Fibroblast of lung (primary cell): ENCODE results near the gene RIPK3. TPM values are rescaled to one million over a fixed set of nuclear protein-coding genes. Genes with fewer than 3 reads are reported as not detected.

Source experiments
- DNase-seq, 2 donors: peaks; one replicate each; pipeline versions ENCODE4 v3.0.0 to v3.0.0-alpha.2; 2010; ENCODE audit warnings: low read depth in 2 of 2
- H2AFZ ChIP-seq: 2 replicates; pipeline ENCODE4 v1.5.1; 2012; ENCODE audit warnings: low read length, control low read depth, inconsistent platforms
- H3K27ac ChIP-seq: 2 replicates; pipeline ENCODE4 v1.5.1; 2011; ENCODE audit warnings: low read length, control low read depth; ENCODE audit not compliant: insufficient read depth
- H3K27me3 ChIP-seq: 2 replicates; pipeline ENCODE4 v1.5.1; 2011; ENCODE audit warnings: mild to moderate bottlenecking, low read length; ENCODE audit not compliant: control insufficient read depth, insufficient read depth
- H3K36me3 ChIP-seq: 2 replicates; pipeline ENCODE4 v1.5.1; 2011; ENCODE audit warnings: low read length; ENCODE audit not compliant: control insufficient read depth, insufficient read depth
- H3K4me1 ChIP-seq: 2 replicates; pipeline ENCODE4 v1.5.1; 2011; ENCODE audit warnings: low read length; ENCODE audit not compliant: control insufficient read depth, insufficient read depth; ENCODE audit errors: extremely low read depth
- H3K4me2 ChIP-seq: 2 replicates; pipeline ENCODE4 v1.5.1; 2011; ENCODE audit warnings: low read length, control low read depth; ENCODE audit not compliant: insufficient read depth; ENCODE audit errors: extremely low read depth
- H3K4me3 ChIP-seq, 4 experiments: fragments of 200-600 bp in 1 of 4; sonication (generic) in 1 of 4; replicated peaks in 1 of 4; 2 replicates each; pipeline ENCODE4 v1.5.1; 2011 to 2016; ENCODE audit warnings: low read length in 4 of 4, low read depth in 3 of 4, mild to moderate bottlenecking in 3 of 4, control low read depth in 2 of 4, inconsistent platforms in 1 of 4, mixed read lengths in 1 of 4; ENCODE audit not compliant: insufficient read depth in 1 of 4; ENCODE audit errors: control extremely low read depth in 1 of 4
- H3K79me2 ChIP-seq: 2 replicates; pipeline ENCODE4 v1.5.1; 2012; ENCODE audit warnings: mild to moderate bottlenecking, low read length, inconsistent platforms; ENCODE audit not compliant: control insufficient read depth, insufficient read depth
- H3K9ac ChIP-seq: 2 replicates; pipeline ENCODE4 v1.5.1; 2011; ENCODE audit warnings: mild to moderate bottlenecking, low read length, control low read depth; ENCODE audit not compliant: insufficient read depth
- H3K9me3 ChIP-seq: 2 replicates; pipeline ENCODE4 v1.5.1; 2012; ENCODE audit warnings: low read depth, low read length; ENCODE audit not compliant: control insufficient read depth, insufficient read depth
- H4K20me1 ChIP-seq: 2 replicates; pipeline ENCODE4 v1.5.1; 2011; ENCODE audit warnings: low read length; ENCODE audit not compliant: control insufficient read depth, insufficient read depth; ENCODE audit errors: extremely low read depth
- CTCF ChIP-seq, 2 donors: IDR thresholded peaks in 1 of 2; conservative IDR thresholded peaks in 1 of 2; 1 replicate in 1 of 2; 2 replicates in 1 of 2; pipeline ENCODE4 v1.5.1; 2011 to 2012; ENCODE audit warnings: low read length in 2 of 2, control low read depth in 1 of 2, inconsistent platforms in 1 of 2, low read depth in 1 of 2, mild to moderate bottlenecking in 1 of 2
- EZH2 ChIP-seq: IDR thresholded peaks from 2 replicates; pipeline ENCODE4 v1.5.1; 2012; ENCODE audit warnings: low read length, control low read depth, mild to moderate bottlenecking; ENCODE audit errors: missing control alignments
- polyA plus RNA-seq, 2 donors: library from polyadenylated mRNA; depleted of rRNA in 1 of 2; stranded (reverse) in 1 of 2; unstranded in 1 of 2; fragments of >200 nt; gene quantifications; 2 replicates each; pipeline ENCODE4 v1.2.1, GENCODE V29; 2011 to 2012; ENCODE audit warnings: missing spikeins in 1 of 2
- total RNA-seq: library from RNA; depleted of rRNA; stranded (reverse); fragments of >200 nt; gene quantifications from 2 replicates; pipeline ENCODE4 v1.2.1, GENCODE V29; 2014

The RIPK3 gene
- total and polyA plus RNA-seq, 2 donors (not counting 1 experiment from before 2014, with no cell fraction given), result 0.20 to 0.33 TPM

- Histone ChIP-seq H3K9me3 (no peaks in the 10 kb centered on the region), H4K20me1 (no peaks in the 10 kb centered on the region), H3K9ac (no peak overlapping the region), H3K4me2 (no peak overlapping the region), H3K27me3 (peaks cover 4% of the 10 kb centered on the region), H3K4me3 (no peak overlapping the region), H3K36me3 (no peaks in the 10 kb centered on the region), H3K27ac (no peak overlapping the region), H2AFZ (no peak overlapping the region), H3K4me1 (peaks cover 2% of the 10 kb centered on the region), H3K79me2 (no peaks in the 10 kb centered on the region)
- no peak for TF ChIP-seq EZH2
- no peak for TF ChIP-seq CTCF (conservative IDR thresholded peaks at IDR 0.05 in 1 of 2, IDR thresholded peaks at IDR 0.05 in 1 of 2; ENCODE audit: low read depth in 1 of 2, low read length in 2 of 2)
- DNase-seq, result no peak
These were observed 7.3 kb upstream of the RIPK3 start for GRCh38 chr14:24347134-24347533.

GRCh38 chr14:24343795-24344660 lies 4.2 kb upstream of the RIPK3 start:
- Histone ChIP-seq H3K9me3 (no peaks in the 10 kb centered on the region), H3K27me3 (peaks cover 13% of the 10 kb centered on the region), H3K79me2 (no peaks in the 10 kb centered on the region), H3K4me2 (no peak overlapping the region), H3K36me3 (no peaks in the 10 kb centered on the region), H3K4me1 (no peaks in the 10 kb centered on the region), H3K27ac (no peak overlapping the region), H4K20me1 (no peaks in the 10 kb centered on the region), H3K9ac (no peak overlapping the region), H2AFZ (no peak overlapping the region), H3K4me3 (no peak overlapping the region)
- DNase-seq, result no peak
- TF ChIP-seq EZH2 (no peak), CTCF (conservative IDR thresholded peaks at IDR 0.05 in 1 of 2, IDR thresholded peaks at IDR 0.05 in 1 of 2; ENCODE audit: low read depth in 1 of 2, low read length in 2 of 2) (no peak)

GRCh38 chr14:24342889-24343288 lies 3.1 kb upstream of the RIPK3 start:
- DNase-seq, result no peak
- TF ChIP-seq CTCF (conservative IDR thresholded peaks at IDR 0.05 in 1 of 2, IDR thresholded peaks at IDR 0.05 in 1 of 2; ENCODE audit: low read depth in 1 of 2, low read length in 2 of 2) (no peak), EZH2 (no peak)
- peaks cover 13% of the 10 kb centered on the region for H3K27me3 ChIP-seq

More at GRCh38 chr14:24342889-24343288, 3.1 kb upstream of the RIPK3 start:
- no peaks in the 10 kb centered on the region for H3K36me3 ChIP-seq
- no peak overlapping the region for H2AFZ ChIP-seq
- H3K27ac ChIP-seq, result no peak overlapping the region
- no peaks in the 10 kb centered on the region for H3K79me2 ChIP-seq
- no peaks in the 10 kb centered on the region for H3K4me1 ChIP-seq
- H3K4me3 ChIP-seq, result no peak overlapping the region
- no peak overlapping the region for H3K9ac ChIP-seq
- H3K4me2 ChIP-seq, result no peak overlapping the region
- no peaks in the 10 kb centered on the region for H4K20me1 ChIP-seq
- no peaks in the 10 kb centered on the region for H3K9me3 ChIP-seq
